SH-SY5Y (cell line): Measurements from ENCODE around the gene ADCY3.

Experiments
- GATA2 ChIP-seq: IDR thresholded peaks from 2 replicates; pipeline ENCODE4 v1.6.1; 2011; ENCODE audit warnings: mild to moderate bottlenecking, low read depth, low read length
- GATA3 ChIP-seq: IDR thresholded peaks from 2 replicates; pipeline ENCODE4 v1.6.1; 2011; ENCODE audit warnings: low read depth, mild to moderate bottlenecking, low read length, moderate library complexity

DNA sequence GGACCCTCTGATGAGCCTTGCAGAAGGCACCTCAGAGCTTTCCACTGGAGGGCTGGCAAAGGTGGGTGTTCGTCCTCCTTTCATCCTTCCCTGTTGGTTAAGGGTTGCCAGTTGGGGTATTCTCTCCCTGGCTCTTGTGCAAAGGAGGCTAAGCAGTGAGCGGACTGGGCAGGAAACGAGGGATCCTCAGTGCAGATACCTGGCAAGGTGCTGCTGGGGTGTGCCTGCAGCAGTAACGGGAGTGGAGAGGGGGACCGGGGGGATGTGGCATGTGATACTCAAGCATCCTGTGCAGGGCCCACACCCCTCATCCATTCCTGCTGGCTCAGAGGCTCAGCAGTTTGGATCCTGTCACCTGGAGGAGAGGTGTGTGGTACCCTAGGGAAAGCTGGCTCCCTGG lies 4.2 kb upstream of the ADCY3 start:
- TF ChIP-seq GATA2 (no peak), GATA3 (no peak)
